ENCODE results near the gene WDR38.
A peak's percentile ranks its signal among the peaks of the same experiment; 100 is the strongest.

The WDR38 gene

GRCh38 chr9:124863371-124863871 lies 10.2 kb downstream of the WDR38 start:
- TF ChIP-seq CTCF (IDR thresholded peaks at IDR 0.05; ENCODE audit: extremely low read depth, missing control alignments), result no peak
- DNase-seq (ENCODE audit: low spot score), result no peak

- TF ChIP-seq CTCF (IDR thresholded peaks at IDR 0.05; ENCODE audit: extremely low read depth, missing control alignments), result peak; percentile 15
- DNase-seq (ENCODE audit: low spot score), result peak; percentile 97
These were observed 15.5 kb downstream of the WDR38 start for GRCh38 chr9:124868511-124869465.

- no peak for DNase-seq (ENCODE audit: low spot score)
- TF ChIP-seq CTCF (IDR thresholded peaks at IDR 0.05; ENCODE audit: extremely low read depth, missing control alignments), result no peak
These were observed 16.3 kb downstream of the WDR38 start for GRCh38 chr9:124869466-124869985.

GRCh38 chr9:124869986-124870560 lies 16.8 kb downstream of the WDR38 start:
- DNase-seq (ENCODE audit: low spot score), result peak; percentile 79
- no peak for TF ChIP-seq CTCF (IDR thresholded peaks at IDR 0.05; ENCODE audit: extremely low read depth, missing control alignments)

GRCh38 chr9:124870723-124871122 lies 17.5 kb downstream of the WDR38 start:
- no peak for DNase-seq (ENCODE audit: low spot score)
- no peak for TF ChIP-seq CTCF (IDR thresholded peaks at IDR 0.05; ENCODE audit: extremely low read depth, missing control alignments)

GRCh38 chr9:124871156-124871561 lies 17.9 kb downstream of the WDR38 start:
- DNase-seq (ENCODE audit: low spot score), result no peak
- TF ChIP-seq CTCF (IDR thresholded peaks at IDR 0.05; ENCODE audit: extremely low read depth, missing control alignments), result no peak

GRCh38 chr9:124873664-124874063 lies 20.4 kb downstream of the WDR38 start:
- no peak for TF ChIP-seq CTCF (IDR thresholded peaks at IDR 0.05; ENCODE audit: extremely low read depth, missing control alignments)
- no peak for DNase-seq (ENCODE audit: low spot score)
